HCT116 (cell line): Measurements from ENCODE around the gene RFX2.

Experiments used
- CEBPB ChIP-seq: IDR thresholded peaks from 2 replicates; pipeline ENCODE4 v1.6.1; 2012; ENCODE audit warnings: low read depth
- CTCF ChIP-seq, 3 experiments: fragments of 200-600 bp in 1 of 3; sonication (generic) in 1 of 3; IDR thresholded peaks in 2 of 3; conservative IDR thresholded peaks in 1 of 3; 2 replicates each; pipeline ENCODE4 v1.5.1; 2012 to 2017; ENCODE audit warnings: low read depth in 2 of 3, low read length in 2 of 3, antibody characterized with exemption in 1 of 3, borderline replicate concordance in 1 of 3, control low read depth in 1 of 3, mild to moderate bottlenecking in 1 of 3, mixed read lengths in 1 of 3, mixed run types in 1 of 3, moderate library complexity in 1 of 3; ENCODE audit not compliant: insufficient read depth in 1 of 3
- EGR1 ChIP-seq: IDR thresholded peaks from 2 replicates; pipeline ENCODE4 v1.6.1; 2012; ENCODE audit warnings: low read depth
- ELF1 ChIP-seq: IDR thresholded peaks from 2 replicates; pipeline ENCODE4 v1.6.1; 2012; ENCODE audit warnings: low read depth, borderline replicate concordance
- EZH2 ChIP-seq: fragments of 200-600 bp; sonication (generic); IDR thresholded peaks from 2 replicates; pipeline ENCODE4 v1.6.1; 2017; ENCODE audit warnings: antibody characterized with exemption, mixed run types
- EZH2phosphoT487 ChIP-seq: fragments of 200-600 bp; IDR thresholded peaks from 2 replicates; pipeline ENCODE4 v1.6.1; 2018; ENCODE audit warnings: antibody characterized with exemption, borderline replicate concordance
- MAX ChIP-seq: IDR thresholded peaks from 2 replicates; pipeline ENCODE4 v1.6.1; 2012
- POLR2A ChIP-seq: IDR thresholded peaks from 2 replicates; pipeline ENCODE4 v1.7.0; 2011; ENCODE audit warnings: borderline replicate concordance; ENCODE audit not compliant: insufficient read depth, insufficient read length; ENCODE audit errors: extremely low read depth
- POLR2AphosphoS5 ChIP-seq: IDR thresholded peaks from 2 replicates; pipeline ENCODE4 v1.6.1; 2011; ENCODE audit warnings: mild to moderate bottlenecking, low read depth, low read length, moderate library complexity
- SP1 ChIP-seq: IDR thresholded peaks from 2 replicates; pipeline ENCODE4 v1.6.1; 2012; ENCODE audit warnings: low read depth
- SRF ChIP-seq: IDR thresholded peaks from 2 replicates; pipeline ENCODE4 v1.6.1; 2012; ENCODE audit warnings: low read depth
- ZFX ChIP-seq: fragments of 450-650 bp; IDR thresholded peaks from 2 replicates; pipeline ENCODE4 v1.6.1; 2017
- ZNF274 ChIP-seq: fragments of 200-500 bp; sonication (Bioruptor generic); IDR thresholded peaks from 2 replicates; pipeline ENCODE4 v1.6.1; 2014; ENCODE audit warnings: mild to moderate bottlenecking, low read depth, low read length, inconsistent platforms

DNA sequence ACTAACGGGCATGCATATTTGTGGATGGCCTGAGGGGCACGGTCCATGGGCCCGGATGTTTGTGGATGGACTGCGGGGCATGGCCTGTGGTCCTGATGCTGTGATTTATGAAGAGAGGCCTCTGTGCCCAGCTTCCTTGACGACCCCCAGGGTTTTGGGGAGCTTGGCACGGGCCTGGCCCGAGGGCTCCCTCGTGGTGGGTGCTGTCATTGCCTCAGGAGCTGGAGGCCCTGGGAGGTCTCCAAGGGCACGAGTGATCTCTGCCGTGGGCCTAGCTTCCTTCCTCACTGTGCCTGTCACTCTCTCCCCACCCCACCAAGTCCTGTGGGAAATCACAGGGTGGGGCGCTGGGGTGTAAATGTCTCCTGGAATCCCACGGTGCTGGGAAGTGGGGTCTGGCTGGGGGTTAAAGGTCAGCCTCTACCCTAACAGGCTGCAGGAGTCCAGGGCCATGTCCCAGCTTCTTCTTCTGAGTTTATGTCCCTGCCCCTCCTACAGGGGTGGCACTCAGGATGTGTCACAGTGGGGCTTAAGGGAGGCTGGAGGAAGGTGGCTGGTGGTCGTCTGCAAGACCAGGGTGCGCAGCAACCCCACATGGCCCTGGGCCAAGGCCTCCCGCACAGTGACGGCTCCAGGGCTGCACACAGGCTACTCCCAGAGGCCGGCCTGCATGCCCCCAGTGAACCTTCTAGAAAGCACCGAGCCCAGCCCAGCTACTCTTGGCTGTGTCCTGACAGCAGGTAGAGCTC lies 104.8 kb downstream of the RFX2 start:
- no peak for TF ChIP-seq CEBPB
- TF ChIP-seq POLR2AphosphoS5, result no peak
- no peak for TF ChIP-seq SP1
- TF ChIP-seq POLR2A, result no peak
- TF ChIP-seq EZH2, result no peak
- TF ChIP-seq CTCF (IDR thresholded peaks at IDR 0.05 in 2 of 3, conservative IDR thresholded peaks at IDR 0.05 in 1 of 3; ENCODE audit: borderline replicate concordance in 1 of 3, insufficient read depth in 1 of 3, low read depth in 2 of 3, low read length in 2 of 3), result no peak
- no peak for TF ChIP-seq EZH2phosphoT487
- no peak for TF ChIP-seq ZNF274
- TF ChIP-seq EGR1, result no peak
- no peak for TF ChIP-seq SRF
- TF ChIP-seq ZFX, result no peak
- no peak for TF ChIP-seq MAX
- no peak for TF ChIP-seq ELF1
